Epithelial cell of proximal tubule (primary cell): ENCODE measurements around the gene ATP6V0E2. TPM values are rescaled to one million over a fixed set of nuclear protein-coding genes. Genes with fewer than 3 reads are reported as not detected.

Experiments
- DNase-seq: peaks from one replicate; pipeline ENCODE4 v3.0.0-alpha.2; 2011; ENCODE audit warnings: low read depth
- H3K4me3 ChIP-seq: 2 replicates; pipeline ENCODE4 v1.5.1; 2011; ENCODE audit warnings: low read depth, mild to moderate bottlenecking, low read length
- total RNA-seq: library from RNA; depleted of rRNA; stranded (reverse); fragments of >200 nt; gene quantifications from 2 replicates; pipeline ENCODE4 v1.2.3, GENCODE V29; 2015
- TF ChIP-seq, protein P1 (sequence below): conservative IDR thresholded peaks from 2 replicates; pipeline ENCODE4 v1.5.1; 2012; ENCODE audit warnings: low read depth, mild to moderate bottlenecking, low read length

Gene ATP6V0E2
- total RNA-seq, 1 donor from 2014 or later: 62.2 TPM

DNA sequence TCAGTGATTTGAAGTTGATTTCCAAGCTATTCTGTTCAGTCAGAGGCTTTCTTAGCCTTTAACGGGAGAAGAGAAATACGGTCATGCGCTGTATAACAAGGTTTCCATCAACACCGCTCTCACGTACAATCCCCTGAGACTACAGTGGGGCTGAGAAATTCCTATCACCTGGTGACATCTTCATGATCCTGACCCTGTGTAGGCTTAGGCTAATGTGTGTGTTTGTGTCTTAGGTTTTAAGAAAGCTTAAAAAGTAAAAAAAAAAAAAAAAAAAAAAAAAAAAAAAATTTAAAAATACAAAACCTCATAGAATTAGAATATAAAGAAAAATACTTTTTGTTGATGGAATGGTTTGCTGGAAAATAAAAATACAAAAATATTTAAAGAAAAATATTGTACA lies 33.8 kb upstream of the ATP6V0E2 start:
- TF ChIP-seq, protein P1, sequence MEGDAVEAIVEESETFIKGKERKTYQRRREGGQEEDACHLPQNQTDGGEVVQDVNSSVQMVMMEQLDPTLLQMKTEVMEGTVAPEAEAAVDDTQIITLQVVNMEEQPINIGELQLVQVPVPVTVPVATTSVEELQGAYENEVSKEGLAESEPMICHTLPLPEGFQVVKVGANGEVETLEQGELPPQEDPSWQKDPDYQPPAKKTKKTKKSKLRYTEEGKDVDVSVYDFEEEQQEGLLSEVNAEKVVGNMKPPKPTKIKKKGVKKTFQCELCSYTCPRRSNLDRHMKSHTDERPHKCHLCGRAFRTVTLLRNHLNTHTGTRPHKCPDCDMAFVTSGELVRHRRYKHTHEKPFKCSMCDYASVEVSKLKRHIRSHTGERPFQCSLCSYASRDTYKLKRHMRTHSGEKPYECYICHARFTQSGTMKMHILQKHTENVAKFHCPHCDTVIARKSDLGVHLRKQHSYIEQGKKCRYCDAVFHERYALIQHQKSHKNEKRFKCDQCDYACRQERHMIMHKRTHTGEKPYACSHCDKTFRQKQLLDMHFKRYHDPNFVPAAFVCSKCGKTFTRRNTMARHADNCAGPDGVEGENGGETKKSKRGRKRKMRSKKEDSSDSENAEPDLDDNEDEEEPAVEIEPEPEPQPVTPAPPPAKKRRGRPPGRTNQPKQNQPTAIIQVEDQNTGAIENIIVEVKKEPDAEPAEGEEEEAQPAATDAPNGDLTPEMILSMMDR: no peak
- no peak overlapping the region for H3K4me3 ChIP-seq
- no peak for DNase-seq

DNA sequence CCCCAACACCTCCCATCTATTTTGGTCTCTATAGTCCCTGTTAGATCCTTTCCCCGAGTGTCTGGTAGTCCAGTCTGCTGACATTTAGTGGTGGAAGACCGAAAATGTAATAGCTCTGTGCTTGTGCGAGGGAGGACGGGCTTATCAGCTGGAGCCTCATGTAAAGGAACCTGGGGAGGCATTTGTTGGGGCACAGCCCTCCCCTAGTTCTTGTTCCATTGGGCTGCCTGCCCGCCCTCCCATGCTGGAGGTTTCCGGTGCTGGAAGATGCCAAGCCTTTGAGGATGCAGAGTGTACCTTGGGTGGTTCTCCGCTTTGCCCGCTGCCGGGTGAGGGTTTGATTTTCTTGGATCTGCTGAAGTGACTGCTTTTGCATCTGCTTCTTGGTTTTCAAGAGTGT lies 30.2 kb upstream of the ATP6V0E2 start:
- TF ChIP-seq, protein P1: no peak
- DNase-seq: no peak

DNA sequence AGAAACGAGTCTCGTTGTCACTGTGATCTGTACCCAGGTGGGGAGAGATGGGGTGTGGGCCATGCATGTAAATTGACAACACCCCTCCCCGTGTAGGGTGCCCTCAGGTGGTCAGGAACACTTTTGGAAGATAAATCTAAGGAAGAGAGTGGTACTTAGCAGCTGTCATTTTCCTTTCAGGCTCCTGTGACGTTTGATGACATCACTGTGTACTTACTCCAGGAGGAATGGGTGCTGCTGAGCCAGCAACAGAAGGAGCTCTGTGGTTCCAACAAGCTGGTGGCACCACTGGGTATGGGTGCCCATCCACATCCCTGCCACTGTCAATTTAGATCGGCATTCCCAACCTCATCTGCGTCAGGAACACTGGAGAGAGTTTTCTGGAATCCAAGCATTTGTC lies 29.3 kb upstream of the ATP6V0E2 start:
- H3K4me3 ChIP-seq: no peak overlapping the region
- TF ChIP-seq, protein P1: no peak
- DNase-seq: no peak

More for the DNA sequence above, 30.2 kb upstream of the ATP6V0E2 start:
- no peak overlapping the region for H3K4me3 ChIP-seq

DNA sequence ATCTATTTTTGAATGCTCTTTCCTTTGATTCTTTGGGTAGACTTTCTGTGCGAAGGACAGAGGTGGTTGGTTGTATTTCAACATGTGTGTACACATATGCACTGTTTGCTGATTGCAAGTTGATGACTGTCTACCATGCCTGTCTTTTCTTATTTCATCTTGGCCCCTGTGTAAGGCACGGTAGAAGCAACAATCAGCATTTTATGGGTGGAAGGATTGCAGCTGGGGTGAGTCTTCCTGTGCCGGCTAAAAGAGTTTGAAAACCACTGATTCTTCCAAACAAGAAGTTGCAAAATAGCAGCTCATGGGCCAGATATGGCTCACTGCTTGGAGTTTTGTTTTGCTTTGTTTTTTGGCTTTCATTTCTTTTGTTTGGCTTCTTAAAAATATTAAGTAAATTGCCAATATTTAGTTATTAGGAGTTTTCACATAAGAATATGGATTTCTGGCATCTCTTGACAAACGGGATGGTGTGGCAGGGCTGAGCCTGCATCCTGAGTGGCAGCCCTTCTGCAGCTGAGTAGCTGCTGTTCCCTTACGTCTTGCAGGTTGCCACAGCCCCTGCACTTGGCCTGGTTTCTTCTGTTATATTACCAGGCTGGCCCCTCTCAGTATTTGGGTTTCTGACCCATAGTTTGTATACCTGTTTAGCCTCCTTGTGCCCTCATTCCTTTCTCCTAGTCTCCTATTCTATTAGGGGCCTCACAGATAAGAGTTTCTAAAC lies 28.4 kb upstream of the ATP6V0E2 start:
- no peak overlapping the region for H3K4me3 ChIP-seq
- TF ChIP-seq, protein P1: no peak
- no peak for DNase-seq

DNA sequence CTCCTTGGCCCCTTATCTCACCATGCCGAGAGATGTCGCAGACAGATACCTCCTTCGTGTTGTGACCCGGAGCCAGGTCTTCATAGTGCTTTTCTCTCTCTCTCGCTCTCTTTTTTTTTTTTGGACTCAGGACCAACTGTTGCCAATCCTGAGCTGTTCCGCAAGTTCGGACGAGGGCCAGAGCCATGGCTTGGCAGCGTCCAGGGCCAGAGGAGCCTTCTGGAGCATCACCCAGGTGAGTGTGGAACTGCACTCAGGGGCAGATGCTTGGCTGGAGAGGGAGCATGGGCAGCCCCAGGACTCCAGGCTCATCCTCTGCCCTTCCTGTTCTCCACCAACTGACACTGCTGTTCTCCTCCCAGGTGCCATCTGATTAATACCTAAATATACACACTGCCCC lies 27.7 kb upstream of the ATP6V0E2 start:
- DNase-seq: no peak
- TF ChIP-seq, protein P1: no peak
- H3K4me3 ChIP-seq: no peak overlapping the region

DNA sequence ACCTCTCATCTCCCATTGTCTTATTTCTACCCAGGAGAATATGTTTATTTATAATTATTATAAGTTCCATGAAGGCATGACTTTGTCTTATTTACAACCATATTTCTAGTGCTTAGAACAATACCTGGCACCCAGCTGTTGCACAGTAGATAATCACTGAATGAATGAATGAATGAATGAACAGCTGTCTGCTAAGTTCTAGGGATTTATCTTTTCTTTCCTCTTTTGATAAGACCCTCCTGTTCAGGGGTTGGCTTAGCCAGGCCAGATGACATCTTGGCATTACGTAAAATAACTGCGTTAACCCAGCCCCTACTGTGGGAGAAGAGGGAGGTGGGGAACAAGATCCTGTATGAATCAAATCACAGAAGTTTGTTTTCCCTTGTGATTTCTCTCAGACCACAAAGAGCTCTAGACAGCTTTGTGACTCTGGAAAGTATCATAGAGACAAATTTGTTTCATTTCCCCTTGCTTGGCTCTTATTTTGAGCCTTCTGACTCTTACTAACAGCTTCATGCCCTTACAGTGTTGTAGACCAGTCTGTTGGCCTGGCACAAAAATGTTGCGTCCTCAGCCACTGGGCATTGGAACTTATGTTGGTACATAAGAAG lies 27.2 kb upstream of the ATP6V0E2 start:
- H3K4me3 ChIP-seq: no peak overlapping the region
- TF ChIP-seq, protein P1: no peak
- DNase-seq: no peak

DNA sequence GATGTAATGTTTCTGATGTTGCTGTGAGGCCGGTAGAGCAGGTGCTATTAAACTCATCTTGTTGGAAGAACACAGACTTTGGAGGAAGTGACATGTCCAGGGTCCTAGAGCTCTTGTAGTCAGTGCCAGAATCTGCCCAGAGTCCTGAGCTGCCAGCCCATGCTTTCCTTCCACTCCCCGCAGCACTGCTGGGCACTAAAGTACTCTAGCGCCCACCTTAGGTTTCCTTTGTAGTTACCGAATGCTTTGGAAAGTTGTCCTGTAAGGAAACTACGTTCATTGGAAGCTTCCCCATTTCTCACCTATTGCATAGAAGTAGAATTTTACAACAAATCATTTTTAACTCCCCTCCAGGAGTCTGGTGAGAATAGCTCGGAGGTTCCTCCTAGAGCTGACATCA lies 24.6 kb upstream of the ATP6V0E2 start:
- no peak overlapping the region for H3K4me3 ChIP-seq
- TF ChIP-seq, protein P1: no peak
- no peak for DNase-seq
